Cerebellar cortex (tissue), 1 donor: ENCODE measurements around the gene C8B.
A peak's percentile ranks its signal among the peaks of the same experiment; 100 is the strongest.

Source experiments
- DNase-seq: peaks from one replicate; pipeline ENCODE4 v3.0.0-alpha.2; 2015; ENCODE audit warnings: low spot score

The C8B gene

DNA sequence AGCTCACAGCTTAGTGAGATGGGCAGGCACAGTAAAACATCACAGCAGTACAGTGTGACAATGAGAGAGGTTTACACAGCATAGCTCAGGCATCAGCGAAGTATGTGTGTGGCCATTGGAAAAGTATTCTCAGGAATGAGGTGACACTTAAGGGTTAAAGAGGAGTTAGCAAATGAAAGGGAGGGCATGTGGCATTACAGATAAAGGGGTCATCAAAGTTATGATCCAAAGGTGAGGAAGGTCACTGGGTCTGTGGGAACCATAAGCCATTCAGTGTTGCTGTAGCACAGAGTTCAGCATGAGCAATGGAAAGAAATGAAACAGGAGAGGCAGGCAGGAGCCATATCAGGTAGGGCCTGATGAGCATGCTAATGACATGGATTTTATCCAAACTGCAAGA is 4.5 kb upstream of the C8B start:
- no peak for DNase-seq

DNA sequence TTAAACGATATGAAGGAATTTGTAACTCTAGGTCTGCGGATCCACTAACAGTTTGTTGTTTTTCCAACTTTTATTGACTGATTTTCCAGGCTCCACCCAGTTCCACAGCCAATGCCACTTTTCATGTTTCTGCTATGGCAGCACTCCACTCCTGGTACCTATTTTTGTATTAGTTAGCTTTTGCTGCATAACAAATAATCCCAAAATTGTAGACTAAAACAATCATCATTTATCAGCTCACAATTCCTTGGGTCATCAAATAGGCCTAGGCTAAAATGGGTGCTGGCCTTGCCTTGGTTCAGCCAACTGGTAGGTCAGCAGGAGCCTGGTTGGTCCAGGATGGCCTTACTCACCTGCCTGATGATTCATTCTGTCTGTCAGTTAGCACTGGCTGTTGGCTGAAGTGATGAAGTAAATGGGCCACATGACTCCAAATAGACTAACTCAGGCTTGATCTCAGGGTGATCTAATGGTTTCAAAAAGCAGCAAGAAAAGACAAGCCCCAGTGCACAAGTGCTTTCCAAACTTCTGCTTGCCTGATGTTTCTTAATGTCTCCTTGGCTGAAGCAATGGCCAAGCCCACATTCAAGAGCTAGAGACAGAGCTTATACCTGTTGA is 3.2 kb upstream of the C8B start:
- no peak for DNase-seq

DNA sequence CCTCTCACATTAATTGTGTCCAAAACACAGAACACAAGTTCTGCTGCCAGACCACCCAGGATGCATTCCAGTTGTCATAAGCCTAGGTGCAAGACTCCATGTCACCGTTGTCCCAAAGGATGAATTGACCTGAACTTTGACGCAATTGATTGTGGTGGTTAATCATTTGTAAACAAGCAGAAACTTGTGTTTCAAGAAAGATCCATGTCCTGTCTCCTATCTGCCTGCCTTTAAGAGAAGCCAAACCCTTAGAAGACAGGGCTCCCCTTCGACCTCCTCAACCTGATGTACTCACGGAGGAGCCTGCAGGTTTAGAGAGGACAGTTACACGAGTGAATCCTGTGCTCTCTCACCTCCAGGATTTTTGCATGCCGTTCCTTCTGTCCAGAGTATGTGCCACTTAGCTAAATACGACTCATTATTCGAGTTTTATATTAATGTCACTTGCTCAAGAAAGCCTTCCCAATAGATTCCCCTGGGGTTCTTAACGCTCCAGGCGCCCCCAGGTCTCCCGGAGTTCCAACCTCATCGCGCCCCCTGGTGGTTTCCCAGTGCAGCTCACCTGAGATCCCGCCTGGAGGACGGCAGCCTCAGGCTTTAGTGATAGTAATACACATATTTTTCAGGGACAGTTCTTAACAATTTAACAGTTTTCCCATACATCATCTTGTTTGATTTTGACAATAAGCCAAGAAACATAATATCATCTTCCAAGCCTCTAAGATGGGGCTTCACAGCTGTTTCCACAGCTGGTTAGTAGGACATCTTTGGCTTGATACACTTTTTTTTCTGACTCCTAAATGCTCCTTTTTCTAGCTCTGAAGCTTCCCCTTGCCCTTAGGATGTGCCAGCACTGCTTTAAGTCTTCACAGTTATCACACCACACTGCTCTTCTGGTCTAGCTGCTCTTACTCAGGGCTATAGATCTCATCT is 2.4 kb upstream of the C8B start:
- no peak for DNase-seq

DNA sequence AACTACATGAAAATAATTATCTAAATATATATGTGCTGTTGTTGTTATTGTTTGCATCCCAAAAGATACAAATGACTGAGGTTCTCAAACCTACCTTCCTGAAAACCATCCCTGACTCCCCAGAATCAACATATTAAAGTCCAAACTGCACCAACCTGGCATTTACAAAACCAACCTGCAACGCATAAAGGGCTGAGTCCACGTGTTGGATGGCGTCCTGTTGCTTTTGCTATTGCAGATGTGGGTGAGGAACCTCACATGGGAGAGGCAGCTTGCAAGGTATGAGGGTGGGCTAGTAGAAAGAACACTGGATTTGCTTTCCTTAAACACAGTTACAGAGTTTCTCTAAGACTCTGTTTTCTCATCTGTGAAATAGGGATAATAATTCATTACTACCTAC is 1.5 kb upstream of the C8B start:
- DNase-seq: no peak

DNA sequence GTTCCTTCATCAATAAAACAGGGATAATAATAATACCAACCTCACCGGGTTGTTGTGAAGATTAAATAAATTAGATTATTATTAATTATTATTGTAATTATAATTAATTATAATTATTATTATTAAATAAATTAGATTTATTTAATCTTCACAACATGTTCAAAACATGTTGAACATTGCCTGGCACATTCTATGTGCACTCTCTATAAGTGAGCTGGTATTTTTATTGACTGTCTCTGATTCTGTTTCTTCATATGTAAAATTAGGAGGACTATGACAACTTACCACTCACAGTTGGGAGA is 834 bp upstream of the C8B start:
- no peak for DNase-seq

DNA sequence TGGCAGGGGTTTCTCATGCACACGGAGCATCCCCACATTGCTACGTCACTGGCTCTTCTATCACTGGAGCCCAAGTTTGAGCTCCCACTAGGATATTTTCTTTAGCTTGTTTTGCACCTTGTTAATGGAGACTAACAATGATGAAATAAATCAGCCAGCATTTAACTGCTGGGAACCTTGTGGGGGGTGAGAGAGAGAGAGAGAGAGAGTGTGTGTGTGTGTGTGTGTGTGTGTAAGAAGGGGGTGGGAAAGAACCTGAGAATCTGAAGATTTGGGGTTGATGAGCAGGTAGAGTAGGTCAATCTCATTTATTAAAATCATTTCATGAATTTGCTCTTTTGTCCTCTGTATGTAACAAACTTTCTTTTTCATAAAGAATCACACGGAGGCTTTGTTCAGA is 624 bp downstream of the C8B start:
- DNase-seq: no peak

DNA sequence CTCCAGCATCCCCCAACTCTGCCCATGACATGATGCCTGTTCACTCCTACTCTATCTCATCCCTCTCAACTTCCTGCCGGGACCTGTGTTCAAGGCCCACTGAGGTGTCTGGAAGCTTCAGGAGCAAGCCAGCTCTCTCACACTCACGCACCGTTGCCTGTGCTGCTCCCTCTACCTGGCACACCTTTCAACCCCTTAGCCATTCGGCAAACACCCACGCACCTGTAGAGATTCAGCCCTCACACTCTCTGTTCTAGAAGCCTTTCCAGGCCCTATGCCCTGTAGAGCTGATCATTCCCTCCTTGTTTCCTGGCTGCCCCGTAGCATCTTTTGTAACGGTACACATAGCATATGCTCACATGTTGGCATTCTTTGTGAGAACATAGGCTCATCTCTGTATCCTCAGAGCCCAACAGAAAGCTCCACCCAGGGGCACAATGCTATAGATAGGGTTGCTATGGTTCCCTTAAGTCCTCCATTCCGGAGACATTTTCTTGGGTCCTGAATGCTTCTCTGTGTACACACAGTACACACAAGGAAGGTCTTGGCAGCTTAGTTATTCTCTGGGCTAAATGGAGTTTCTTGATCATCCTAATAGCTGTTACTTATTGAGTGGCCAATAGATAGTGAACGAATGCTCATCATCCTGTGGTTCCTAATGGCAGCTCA is 1.3 kb downstream of the C8B start:
- no peak for DNase-seq

DNA sequence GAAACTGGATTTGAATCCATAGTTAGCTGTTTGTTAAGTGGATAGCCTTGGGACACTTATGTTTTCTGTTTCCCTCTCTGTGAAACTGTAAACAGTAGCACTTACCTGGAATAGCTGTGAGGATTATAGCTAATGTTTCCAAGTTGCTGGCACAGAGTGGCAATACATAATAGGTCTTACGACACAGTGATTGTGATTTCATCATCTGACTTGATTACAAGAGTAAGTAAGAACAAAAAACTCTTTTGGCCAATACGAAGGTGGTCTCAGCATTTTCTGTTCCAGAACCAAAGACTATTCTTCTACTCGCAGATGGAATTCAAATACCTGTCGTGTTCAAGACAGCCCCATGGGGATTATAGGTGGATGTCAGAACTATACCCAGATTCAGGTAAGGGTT is 2.1 kb downstream of the C8B start:
- DNase-seq: no peak

DNA sequence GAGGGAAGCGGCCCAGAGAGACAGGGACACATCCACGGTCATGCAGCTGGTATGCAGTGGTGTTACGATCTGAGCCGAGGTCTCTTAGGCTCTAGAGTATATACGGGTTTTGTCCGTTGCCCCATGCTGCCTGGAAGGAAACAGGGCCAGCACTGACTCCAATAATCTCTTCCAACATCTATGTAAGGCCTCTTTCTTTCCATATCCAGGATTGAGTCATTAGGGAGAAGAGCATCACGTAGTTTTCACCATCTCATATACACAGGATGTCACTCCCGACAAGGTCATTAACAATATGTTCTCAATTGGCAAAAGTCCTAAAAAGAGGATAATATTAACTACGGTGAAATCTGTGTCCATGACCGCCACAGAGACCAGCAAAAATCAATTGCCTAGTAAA is 4.4 kb downstream of the C8B start:
- DNase-seq: no peak

DNA sequence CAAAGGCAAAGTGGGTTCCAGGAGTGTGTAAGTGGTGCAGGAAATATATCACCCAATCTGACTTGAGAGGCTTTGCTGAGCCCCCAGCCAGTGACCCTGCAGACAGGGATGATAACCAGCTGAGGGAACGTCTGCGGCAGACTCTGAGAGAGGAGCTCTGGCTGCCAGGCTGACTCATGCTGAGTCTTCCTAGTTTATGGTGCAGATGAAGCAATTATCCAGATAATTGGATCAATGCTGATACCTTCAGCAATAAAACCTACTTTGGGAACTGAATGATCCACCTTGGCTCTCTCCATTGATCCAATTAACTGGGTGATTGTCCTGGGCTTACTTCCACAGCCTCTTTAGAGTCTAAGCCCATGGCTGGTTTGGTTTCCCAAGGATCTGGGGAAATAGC is 7.3 kb downstream of the C8B start:
- DNase-seq: no peak

DNA sequence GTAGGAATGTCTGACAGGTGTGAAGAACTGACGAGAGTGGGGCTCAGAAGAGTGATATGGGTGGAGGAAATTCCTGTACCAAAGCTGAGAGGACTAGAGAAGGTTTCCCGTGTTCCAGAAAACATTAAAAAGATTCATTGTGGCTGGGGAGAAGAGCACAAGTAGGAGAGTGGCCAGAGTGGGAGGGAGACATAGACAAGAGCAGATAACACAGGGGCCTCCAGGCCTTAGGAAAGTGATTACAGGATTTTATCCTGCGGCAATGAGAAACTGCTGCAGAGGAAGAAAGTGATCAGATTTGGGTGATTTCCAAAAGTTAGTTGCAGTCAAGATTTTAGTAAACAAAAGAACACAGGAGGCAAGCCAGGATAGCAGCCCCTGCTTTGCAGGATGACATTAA is 7.9 kb downstream of the C8B start:
- no peak for DNase-seq

DNA sequence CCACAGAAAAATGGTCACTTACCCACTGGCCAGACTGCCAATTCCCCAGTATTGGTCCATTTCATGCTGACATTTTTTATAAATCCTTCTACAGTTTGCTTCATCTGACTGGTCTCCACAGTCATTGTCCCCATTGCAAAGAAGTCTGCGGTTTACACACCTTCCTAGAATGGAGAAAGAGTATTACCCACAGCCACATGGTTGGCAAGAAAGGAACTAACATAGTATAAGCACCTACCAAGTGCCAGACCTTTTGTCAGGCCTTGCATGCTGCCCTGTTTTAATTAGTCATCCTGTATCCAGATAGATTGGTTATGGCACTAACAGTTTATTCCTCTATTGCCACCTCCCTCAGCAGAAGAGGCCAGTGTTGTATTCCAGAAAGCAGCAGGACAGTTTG is 11.2 kb downstream of the C8B start:
- DNase-seq: no peak

DNA sequence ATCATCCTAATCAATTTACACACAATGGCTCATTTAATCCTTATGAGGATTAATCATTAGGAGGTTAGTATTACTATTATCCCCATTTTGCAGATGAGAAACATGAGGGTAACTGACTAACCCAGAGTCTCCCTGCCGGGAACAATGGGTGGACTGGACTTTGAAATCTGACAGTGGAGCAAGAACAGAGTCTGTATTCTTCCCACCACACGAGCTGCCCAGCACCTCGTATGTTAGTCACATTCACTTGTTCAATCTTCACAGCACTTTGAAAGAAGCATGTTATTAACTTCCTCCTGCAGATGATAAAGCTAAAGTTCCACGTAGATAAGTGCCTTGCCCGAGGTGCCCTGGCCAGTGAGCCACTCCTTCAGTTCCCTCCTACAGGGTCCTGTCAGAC is 12.4 kb downstream of the C8B start:
- DNase-seq: no peak

DNA sequence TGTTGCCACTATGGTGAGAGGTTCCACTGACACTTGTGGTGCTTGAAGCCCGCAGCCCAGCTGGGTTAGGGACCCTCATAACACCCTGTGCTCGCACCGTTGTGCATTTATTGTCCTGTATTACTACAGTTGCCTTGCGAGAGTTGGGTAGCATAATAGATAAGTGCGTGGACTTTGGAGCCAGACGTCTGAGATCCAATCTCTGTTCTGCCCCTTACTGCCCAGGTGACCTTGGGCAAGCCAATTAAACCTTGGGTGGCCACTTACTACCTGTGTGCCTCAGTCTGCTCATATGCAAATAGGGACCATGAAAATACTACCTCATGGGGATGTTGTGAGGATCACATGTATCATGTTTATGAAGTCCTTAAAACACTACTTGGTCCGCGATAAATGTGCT is 13.3 kb downstream of the C8B start:
- DNase-seq: no peak

DNA sequence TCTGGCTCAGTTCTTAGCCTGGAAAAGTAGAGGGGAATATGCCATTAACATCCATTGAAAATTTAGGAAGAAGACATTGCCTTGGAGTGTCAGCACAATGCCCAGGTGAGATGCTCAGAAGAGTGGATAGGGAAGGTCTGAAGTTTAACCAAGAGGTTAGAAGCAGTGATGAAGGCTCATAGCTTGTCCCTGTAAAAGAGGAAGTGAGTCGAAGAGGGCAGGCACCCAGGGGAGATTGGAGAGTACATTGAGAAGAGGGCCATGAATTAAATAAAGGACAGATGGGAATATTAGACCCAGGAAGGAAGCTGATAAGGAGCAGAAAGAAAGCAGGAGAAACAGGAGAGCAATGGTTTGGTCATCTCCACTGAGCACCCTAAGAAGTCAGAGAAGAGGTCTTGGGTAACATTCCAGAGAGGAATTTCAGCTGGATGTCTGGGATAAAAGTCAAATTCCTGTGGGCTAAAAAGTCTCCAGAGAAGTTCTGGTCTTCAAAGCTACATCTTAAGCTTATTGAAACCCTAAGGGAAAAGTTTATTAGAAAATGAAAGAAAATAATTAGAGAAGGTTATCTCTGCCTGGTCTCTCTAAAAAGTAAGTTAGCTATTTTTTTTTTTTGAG is 17.3 kb downstream of the C8B start:
- DNase-seq: no peak

DNA sequence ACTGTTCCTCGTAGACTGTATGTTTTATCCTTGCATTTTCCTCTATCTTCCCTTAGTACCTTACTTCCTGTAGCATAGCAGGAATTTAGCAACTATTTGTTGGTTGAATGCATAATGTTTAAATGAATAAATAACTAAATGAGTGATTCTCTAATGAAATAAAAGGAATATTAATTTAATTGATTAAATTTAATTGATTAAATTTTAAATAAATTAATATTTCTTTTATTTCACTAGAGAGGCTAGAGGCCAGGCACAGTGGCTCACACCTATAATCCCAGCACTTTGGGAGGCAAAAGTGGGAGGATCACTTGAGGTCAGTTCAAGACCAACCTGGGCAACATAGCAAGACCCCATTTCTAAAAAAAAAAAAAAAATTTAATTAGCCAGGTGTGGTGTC is 25.8 kb downstream of the C8B start:
- no peak for DNase-seq

DNA sequence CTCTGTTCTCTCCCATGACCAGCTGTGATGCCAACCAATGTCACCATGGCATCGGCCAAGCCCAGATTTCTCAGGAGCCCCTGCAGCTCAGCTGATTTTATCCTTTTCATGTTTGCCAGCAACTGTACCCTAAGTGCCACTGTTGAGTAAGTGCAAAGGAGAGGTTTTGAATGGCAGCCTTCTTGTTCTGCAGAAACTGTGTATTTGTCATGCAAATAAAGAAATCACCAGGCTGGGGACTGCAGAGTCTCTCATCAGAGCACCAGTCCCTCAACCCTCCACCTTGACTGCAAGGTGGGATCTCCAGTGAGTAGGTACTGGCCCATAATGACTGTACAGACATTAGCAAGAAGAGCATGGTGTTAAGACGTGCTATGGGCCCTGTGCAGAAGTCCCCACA is 26.6 kb downstream of the C8B start:
- no peak for DNase-seq

DNA sequence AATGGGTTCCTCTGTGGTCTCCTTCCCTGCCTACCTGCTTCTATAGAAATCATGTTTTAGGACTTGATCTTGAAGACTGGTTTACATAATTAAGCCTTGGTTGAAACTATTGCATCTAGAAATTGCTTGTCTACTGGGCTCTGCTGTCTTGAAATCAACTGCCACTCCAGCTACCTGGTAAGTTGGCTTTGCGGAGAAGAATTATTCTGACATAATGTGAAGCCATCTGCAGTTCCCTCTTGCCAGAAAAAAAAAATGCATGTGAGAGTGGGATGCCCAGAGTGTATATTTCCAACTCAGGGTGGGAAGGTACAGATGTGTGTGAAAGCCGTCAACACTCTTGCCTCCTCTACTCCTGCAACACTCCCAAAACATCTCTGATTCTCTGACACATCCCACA is 27.2 kb downstream of the C8B start:
- DNase-seq: peak; percentile 91

DNA sequence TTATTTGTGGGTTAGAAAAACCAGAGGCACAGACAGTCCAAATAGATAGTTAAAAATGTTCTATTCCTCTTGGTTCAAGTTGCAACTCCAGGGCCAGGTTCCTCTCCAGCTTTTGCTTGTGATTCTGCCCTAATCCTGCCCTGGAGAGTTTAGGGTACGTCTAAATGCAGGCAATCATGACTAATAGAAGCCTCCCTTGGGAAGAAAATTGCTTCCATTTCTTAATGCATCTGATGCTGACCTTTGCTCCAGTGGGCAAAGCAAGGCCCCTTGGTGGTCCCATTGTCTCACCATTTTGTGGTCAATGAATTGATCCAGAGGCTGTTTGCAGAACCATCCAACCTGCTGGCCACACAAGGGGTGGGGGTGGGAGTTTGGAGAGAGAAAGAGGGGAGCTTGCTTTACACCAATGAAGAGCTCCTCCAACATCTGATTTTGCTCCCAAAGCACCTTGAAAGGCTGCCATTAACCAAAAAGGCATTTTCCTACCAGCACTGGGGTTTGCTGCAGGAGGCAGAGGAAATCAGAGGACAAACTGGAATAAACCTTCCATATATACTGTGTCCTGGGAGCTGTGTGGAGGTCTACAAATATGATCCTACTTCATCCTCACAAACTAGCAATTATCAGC is 31.3 kb downstream of the C8B start:
- DNase-seq: no peak

DNA sequence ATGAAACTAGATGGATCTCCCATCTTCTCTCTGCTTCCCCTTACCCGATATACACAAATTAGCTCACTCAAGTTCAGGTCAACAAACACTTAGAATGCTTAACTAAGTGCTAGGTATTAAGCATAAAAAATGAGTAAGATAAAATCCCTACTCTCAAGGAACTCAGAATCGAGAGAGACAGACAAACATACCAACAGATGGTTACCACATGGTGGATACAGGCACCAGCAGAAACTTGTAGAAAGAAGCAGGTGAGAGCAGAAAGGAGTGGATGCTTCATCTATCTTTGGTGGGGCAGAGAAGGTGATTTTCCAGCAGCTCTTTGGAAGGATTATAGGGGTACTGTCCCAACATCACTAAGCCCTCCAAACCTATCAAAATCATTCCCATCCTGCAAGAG is 32.2 kb downstream of the C8B start:
- no peak for DNase-seq

DNA sequence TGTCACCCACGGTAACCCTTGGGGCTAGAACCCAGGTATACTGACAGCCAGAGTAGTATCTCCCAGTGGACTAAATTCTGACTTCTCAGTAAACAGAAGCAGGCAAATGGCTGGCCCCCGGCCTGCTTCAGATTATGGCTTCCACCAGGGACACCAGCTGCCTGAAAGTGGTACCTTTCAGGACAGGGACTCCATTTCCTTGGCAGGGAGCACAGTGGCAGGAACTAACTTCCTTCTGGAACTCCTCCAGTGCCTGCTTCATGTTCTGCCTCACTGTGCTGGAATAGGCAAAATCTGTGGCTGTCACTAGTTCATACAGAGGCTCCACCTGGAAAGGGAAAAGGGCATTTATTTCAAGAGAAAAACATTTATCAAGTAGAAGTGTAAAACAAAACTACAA is 32.7 kb downstream of the C8B start:
- peak; percentile 95 for DNase-seq

DNA sequence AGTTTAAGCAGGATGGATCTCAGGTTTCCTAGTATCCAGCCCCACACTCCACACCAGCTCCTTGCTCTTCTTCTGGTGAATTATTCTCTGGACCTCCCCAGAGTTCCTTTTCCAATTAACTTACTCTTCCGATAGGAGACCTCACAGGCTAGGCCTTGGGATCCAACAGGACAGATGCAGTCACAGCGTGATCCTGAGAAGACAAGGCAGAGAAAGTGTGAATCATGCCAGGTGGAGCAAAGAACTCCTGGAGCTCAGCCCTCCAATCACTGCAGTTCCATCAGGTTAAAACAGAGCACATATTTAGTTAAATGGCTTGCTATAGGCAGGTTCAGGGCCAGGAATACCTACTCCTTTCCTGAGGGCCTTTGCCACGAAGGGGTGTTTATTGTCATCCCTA is 34.1 kb downstream of the C8B start:
- peak; percentile 97 for DNase-seq

DNA sequence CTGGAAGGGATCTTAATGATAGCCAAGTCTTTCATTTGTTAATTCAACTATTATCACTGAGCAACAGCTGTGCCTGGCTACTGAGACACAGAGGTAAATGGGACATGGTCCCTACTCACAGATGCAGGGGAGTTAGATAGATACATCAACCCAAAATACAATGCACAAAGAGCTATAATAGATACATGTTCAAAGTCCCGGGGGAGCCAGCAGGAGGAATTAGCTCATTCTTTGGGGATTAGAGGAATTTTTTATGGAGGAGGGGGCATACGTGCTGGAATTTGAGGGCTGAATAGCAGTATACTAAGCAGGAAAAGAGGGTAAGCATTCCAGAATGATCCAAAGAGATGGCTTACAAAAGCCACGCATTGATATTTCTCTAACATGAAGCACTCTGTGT is 34.6 kb downstream of the C8B start:
- no peak for DNase-seq
